ENCODE results near the gene HECTD4. TPM values are rescaled to one million over a fixed set of nuclear protein-coding genes. Genes with fewer than 3 reads are reported as not detected.

HECTD4 gene
- total RNA-seq, 1 experiment from 2014 or later = 31.2 TPM

- DNase-seq (ENCODE audit: low read depth, low spot score) = no peak
- no TSS peak for BruUV-seq (replicated peaks)
- CTCF ChIA-PET = no interaction called here
Observed at GRCh38 chr12:112167718-112168525, 214.3 kb downstream of the HECTD4 start.

More at GRCh38 chr12:112167718-112168525, 214.3 kb downstream of the HECTD4 start:
- TF ChIP-seq JUND (IDR thresholded peaks at IDR 0.05) = no peak
- TF ChIP-seq RAD21 (IDR thresholded peaks at IDR 0.05; ENCODE audit: low read depth) = no peak
- TF ChIP-seq FOSL1 (IDR thresholded peaks at IDR 0.05; ENCODE audit: low read depth) = no peak
- no peak for TF ChIP-seq CBX3 (IDR thresholded peaks at IDR 0.05; ENCODE audit: low read depth)
- no peak for TF ChIP-seq TCF7L2 (IDR thresholded peaks at IDR 0.05; ENCODE audit: borderline replicate concordance, extremely low read depth, insufficient read depth, insufficient read length)
- TF ChIP-seq ELF1 (IDR thresholded peaks at IDR 0.05; ENCODE audit: borderline replicate concordance, low read depth) = no peak
- no peak for TF ChIP-seq SIN3A (IDR thresholded peaks at IDR 0.05; ENCODE audit: low read depth)
- no peak for TF ChIP-seq POLR2AphosphoS5 (IDR thresholded peaks at IDR 0.05; ENCODE audit: low read depth, low read length)
- no peak for TF ChIP-seq YY1 (IDR thresholded peaks at IDR 0.05; ENCODE audit: extremely low read depth, insufficient replicate concordance, low read depth, low read length)
- TF ChIP-seq EGR1 (IDR thresholded peaks at IDR 0.05; ENCODE audit: low read depth) = no peak
- TF ChIP-seq ZBTB33 (IDR thresholded peaks at IDR 0.05; ENCODE audit: extremely low read depth, insufficient replicate concordance, low read length) = no peak
- TF ChIP-seq EZH2 (IDR thresholded peaks at IDR 0.05) = no peak
- H3K27ac ChIP-seq (ENCODE audit: low read depth, low read length) = no peak overlapping the region
- H4K20me1 ChIP-seq (ENCODE audit: insufficient read depth) = no peaks in the 10 kb centered on the region
- H3K9ac ChIP-seq (ENCODE audit: low read length) = no peak overlapping the region
- no peak overlapping the region for H3K4me2 ChIP-seq (ENCODE audit: low read length)
- no peak for ATAC-seq
- H3K9me3 ChIP-seq (ENCODE audit: control insufficient read depth in 1 of 2, insufficient read depth in 1 of 2, low read depth in 1 of 2, low read length in 2 of 2) = no peaks in the 10 kb centered on the region
- no peaks in the 10 kb centered on the region for H3K9me2 ChIP-seq (ENCODE audit: insufficient read depth)
- no peak overlapping the region for H2AFZ ChIP-seq (ENCODE audit: low read depth, low read length, poor library complexity, severe bottlenecking)
- POLR2A ChIA-PET = no interaction called here
- RAD21 ChIA-PET (ENCODE audit: low non-redundant PET in 1 of 2, low total read pairs in 2 of 2, uncharacterized antibody in 2 of 2, unreplicated experiment in 2 of 2) = no interaction called here
- H3K27me3 ChIP-seq (ENCODE audit: insufficient read depth, low read length) = no peaks in the 10 kb centered on the region
- H3K4me1 ChIP-seq (ENCODE audit: control insufficient read depth in 1 of 2, insufficient read depth in 2 of 2, low read length in 2 of 2) = no peaks in the 10 kb centered on the region; a peak in 1 of 4 replicates
- no peaks in the 10 kb centered on the region for H3K79me2 ChIP-seq (ENCODE audit: insufficient read depth, low read length)
- no peak overlapping the region for H3K4me3 ChIP-seq (replicated peaks in 1 of 2; ENCODE audit: low read depth in 1 of 2, low read length in 2 of 2)
- H3K36me3 ChIP-seq (ENCODE audit: control insufficient read depth in 1 of 2, insufficient read depth in 2 of 2, low read length in 2 of 2) = no peaks in the 10 kb centered on the region; a peak in 1 of 4 replicates
- intact Hi-C loops (cut with micrococcal nuclease) = no loop called here
